GM19023 (cell line): ENCODE measurements around the gene DGKI.

Source experiments
- ATAC-seq: cut with Tn5 transposase; IDR thresholded peaks from one replicate; pipeline ENCODE4 v1.9.1; 2021; ENCODE audit warnings: mild to moderate bottlenecking, moderate library complexity; ENCODE audit not compliant: unreplicated experiment

DGKI gene

DNA sequence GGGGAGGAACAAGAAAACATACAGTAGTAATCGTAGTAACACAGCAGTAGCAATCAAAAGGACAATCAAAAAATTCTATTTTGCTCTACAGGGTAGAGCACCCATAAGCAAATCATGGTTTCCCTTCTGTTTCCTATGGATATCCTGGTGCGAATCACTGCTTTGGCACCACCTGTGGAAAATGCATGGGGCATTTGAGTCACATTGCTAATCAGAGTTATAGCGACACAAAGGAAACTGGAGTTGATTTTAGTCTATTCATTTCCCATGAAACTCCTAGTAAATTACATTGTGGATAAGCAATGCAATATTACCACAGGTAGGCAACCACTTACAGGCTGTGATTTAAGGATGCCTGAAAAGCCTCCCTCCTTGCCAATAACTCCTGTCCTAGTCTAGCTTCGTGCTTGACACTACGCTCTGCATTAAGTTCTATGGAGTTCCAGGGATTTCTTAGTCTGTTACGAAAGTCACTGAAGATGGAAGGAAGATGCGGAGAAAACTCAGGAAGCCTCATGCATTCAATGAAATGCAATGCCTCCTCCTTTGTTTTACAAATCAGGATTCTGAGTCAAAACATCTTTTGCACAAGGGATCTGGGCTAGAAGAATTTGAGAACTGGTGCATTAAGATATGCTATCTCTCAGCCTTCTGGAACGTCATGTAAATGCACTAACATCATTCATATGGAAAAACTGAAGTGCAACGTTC lies 188.4 kb downstream of the DGKI start:
- ATAC-seq: no peak

DNA sequence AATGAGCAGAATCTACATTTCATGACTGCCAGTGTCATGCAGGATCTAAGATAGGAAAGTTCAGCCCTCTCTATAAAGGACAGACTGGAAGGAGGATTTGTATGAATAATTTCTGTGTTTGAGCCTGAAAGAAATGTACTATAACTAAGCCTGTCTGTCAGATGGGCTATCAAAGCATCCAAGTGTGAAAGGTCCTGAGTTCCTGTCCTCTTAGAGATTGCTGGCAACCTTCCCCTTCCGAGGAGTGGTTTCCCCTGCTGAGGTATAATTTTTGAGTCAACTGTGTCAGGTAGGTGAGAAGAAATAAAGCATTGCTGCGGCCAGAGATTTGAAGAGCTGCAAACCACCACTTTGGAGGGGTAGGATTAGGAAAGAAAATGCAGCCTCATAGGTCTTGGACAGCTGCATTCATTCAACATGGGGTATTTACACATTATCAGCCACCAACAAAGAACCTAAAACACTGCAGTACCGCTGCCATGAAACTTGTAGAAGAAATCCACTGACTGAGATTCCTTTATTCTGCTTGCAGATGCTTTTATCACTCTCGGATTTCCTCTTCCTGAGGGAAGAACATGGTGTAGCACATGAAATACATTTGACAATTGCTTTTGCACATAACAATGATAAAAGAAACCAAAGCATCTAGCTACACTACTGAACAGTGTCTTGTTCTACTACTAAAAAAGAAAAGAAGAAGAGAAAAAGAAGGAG lies 189.1 kb downstream of the DGKI start:
- no peak for ATAC-seq

DNA sequence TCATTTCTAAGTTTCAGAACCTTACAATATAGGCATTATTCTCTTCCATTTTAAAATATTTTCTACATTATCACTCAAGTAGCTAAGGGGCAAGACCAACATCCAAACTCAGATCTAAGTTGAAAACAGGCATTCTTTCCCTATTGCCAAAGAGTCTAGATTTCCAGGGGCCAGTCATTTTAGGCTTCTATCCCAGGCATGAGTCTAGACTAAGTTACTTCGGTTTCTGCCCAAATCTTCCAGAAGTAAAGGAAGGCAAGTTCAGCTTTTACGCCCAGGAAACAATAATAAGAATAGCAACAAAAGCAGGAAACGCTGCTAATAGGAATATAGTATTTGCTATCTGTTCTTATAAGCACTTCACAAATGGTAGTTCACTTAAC lies 189.9 kb downstream of the DGKI start:
- no peak for ATAC-seq

DNA sequence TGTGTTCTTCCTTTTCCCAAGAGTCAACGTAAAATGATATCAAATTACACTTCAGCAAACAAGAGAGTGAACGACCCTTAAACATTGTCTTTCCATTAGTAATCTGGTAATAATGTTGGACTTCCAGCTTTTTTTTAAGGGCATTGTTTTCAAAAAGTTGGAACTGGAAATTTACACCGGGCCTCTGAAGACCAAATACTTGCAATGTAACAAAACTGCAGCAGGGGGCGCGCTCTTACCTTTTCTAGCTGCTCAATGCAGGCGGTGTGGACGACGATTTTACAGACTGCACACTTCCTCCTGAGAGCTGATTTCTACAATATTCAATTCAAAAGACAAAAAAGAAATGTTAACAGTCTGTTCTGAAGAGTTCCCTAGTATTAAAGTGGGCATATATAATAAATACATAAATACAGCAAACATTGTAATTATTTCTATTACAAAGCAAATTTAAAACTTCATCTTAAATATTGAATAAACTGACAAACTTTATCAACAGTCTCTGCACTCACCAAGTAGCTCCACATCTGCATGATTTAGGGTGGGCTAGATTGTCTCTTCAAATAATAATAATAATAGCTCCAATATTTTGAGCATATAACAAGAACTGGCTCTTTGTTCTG lies 190.4 kb downstream of the DGKI start:
- ATAC-seq: peak; percentile 79

DNA sequence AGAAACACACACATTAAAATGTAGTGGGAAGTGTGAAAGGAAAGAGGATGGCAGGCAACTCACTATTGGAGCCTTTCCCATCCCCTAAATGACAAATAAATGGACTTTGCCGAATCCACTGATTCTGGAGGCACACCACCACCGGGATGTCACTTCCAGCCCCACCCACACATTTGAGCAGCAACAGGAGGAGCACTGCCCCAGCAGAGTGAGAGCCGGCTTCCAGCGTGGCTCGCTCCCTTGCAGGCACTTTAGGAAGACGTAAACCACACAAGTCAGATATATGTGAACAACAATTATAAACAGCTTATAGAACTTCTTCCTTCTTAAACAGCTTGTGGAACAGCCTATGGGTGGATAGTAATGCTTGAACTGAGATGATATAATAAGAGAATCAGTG lies 191.0 kb downstream of the DGKI start:
- no peak for ATAC-seq

DNA sequence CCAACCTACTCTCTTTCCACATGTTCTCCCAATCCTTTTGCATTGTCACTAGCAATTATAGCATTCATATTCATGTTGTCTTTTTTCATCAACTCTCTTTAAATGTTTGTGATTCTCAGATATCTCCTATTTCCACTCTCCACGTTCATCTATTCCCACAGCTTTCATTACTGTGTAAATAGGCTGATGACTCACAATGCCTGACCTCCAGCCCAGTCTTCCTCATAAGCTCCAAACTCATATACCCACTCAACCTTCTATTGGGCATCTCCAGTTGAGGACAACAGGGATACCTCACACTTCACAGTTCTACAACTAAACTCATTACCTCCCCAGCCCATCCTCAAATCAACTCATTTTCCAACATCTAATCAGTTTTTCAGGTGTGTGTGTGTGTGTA lies 194.1 kb downstream of the DGKI start:
- ATAC-seq: no peak

DNA sequence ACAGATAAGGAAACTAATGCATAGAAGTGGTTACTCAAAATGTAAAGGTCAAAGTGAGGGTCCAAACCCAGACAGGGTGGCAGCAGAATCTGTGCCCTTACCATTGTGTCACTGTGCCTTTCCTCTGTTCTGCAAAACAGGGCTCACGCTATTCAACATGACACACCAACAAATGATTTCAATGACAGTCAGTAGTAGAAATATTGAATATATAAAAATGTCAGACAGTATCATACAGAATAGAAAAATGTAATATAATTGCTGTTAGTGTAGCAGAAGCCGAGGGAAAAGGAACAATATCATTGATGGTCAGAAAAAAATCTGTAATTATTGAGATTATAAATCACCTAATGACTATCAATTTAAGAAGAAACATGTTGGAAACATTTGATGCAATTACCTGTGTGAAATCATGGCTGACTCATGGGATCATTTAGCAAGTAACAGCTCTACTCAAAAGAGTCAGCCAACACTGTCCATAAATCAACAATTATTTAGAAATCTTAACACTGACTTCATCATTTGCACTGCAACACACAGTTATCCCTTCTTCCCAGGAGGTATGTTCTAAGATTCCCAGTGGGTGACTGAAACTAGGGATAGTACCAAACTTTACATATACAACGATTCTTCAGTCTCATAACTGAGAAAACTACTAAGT lies 198.7 kb downstream of the DGKI start:
- no peak for ATAC-seq

DNA sequence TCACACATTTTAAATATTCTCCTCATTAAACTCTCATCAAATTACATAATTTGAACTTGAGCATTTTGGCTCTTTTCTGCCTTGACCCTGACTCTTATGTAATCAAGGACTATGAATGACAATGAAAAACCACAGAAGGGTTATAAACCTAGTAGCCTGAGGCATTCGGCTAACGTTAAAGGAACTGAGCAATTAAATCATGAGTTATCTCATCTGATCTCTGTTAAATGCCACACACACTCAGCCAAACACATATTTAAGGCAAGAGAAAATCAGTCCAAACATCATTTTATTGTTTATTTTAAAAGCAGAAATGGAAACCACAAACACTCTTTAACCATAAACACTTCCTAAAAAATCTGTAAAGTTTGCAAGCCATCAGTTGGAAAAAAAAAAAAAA lies 204.3 kb downstream of the DGKI start:
- no peak for ATAC-seq

DNA sequence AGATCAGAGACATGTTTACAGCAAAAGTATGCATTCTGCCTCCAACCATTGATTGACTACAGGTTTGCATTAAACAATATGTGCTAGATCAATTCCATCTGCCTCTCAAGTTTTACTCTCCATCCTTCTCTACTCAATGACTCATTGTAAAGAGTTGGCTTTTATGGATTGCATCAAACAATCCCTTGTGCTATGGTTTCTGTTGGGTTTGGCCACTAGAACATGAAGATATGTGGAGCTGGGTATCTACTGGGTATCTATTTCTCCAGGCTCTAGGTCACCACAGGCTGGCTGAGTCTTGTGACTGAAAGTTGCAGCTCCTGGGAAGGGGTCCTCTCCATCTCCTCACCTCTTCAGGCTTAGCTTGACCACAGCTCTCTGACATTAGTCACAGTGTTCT lies 204.7 kb downstream of the DGKI start:
- no peak for ATAC-seq

DNA sequence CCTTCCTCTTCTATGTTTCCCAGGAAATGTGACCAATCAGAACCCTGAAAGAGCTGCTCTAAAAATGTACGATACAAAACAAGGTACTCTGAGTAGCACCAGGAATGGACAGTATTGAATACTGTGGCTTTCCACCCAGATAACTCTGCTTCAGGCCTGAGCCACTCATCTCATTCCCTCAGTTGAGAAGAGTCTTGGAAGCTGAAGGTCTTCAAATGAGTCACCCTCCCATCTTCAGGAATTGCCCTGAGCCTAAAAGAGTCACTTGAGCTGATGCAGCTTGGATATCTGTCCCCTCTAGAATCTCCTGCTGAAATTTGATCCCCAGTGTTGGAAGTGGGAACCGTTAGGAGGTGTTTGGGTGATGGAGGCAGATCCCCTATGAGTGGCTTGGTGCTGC lies 210.4 kb downstream of the DGKI start:
- no peak for ATAC-seq

DNA sequence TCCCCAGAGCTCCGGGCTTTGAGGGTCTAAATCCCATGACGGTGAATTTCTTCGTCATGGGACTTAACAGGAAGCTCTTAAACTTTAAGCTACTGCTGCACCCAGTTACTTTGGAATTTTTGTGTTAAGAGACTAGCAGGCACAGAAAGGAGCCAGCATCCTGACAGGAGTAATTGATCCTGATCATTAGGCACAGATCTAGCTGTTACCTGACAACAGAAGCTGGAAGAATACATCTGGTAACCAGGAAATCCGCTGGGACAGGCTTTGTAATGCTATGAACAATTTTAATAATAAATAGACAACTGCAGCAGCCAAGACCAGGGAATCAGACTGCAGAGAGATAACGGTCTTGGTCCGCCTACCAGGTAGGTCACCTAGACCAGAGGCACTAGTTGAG lies 210.9 kb downstream of the DGKI start:
- ATAC-seq: no peak

DNA sequence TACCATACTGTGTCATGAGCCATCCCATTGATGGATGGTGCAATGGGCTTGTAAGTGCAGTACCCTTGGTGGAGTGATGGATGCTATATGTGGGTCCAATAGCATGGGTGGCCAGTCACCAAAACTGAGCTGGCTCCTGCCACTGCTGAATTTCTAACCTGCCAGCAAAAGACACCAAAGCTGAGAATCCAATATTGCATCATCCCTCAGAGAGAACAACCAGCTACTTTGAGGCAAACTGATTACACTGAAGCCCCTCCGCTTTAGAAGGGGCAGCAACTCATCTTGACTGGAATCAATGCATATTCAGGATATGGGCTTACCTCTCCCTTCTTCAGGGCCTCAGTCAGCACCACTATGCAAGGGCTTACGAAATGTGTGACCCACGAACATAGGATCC lies 211.6 kb downstream of the DGKI start:
- no peak for ATAC-seq

DNA sequence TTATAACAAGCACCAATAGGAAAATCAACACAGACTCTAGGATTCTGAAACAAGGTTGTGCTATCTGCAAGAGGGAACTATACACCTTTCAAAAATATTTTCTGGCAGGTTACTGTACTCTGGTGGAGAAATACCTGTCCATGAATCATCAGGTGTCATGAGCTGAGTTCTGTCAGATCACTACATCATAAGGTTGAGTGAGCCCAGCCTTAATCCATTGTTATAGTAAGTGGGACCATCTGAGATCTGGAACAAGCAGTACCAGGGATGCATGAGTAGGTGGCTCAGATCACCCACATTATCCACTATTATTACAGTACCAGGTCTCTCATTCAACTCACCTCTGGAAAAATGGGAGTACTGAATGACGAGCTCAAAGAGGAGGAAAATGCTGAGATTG lies 212.4 kb downstream of the DGKI start:
- ATAC-seq: no peak

DNA sequence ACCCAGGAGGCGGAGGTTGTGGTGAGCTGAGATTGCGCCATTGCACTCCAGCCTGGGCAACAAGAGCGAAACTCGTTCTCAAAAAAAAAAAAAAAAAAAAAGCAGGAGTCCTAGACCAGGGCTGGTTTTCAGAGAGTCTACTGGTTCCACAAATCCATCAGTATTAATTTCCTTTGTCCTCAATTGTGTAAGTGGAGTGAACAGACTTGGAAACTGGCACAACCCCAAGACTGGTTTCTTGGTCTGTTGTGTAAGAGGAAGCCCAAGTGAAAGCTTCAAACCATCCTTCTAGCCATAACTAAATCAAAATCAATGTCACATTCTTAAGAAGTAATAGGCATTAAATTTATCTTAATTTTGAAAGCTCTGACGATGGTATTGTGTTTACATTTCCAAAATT lies 213.6 kb downstream of the DGKI start:
- no peak for ATAC-seq

DNA sequence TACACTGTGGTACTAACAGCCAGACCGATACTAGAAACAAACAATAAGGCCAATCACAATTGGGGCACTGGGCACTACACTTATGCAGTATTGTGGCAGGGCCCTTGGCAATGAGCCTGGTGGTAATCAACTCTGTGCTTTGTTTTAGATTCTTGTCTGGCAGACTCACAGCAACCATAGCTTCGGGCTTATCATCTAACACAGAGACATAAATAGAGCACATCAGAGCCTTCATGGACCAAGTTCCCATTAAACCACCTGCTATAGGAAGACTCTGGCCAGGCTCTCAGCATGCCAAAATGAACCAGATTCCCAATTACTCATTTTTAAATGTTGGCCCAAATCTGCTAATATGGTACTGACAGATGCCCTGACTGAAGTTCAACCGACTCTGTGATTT lies 218.6 kb downstream of the DGKI start:
- no peak for ATAC-seq

DNA sequence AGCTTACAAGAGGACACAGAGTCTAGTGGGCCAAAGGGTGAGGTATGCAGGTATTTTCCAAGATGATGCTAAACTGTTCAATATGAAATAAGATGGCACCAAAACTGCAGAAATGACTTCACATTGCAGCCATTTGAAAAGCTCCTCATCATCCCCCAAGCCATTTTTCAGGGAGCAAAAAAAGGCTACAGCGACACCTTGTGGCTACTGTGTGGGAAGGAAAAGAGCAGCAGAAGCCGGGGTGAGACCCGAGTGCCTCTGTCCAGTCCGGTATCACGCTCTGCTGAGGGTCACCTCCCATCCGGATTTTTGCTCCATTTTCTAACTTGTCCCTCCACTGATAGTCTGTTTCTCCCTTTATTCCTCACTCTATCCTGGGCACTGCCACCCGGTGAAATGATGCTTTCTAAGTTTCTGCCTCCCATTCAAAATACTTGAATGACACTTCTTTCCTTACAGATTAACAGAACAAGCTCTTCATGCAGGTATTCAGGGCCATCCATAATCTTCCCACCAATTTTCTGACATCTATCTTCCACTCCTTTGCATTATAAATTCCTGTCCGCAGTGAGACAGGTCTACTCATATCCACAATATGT lies 220.2 kb downstream of the DGKI start:
- peak; percentile 75 for ATAC-seq

DNA sequence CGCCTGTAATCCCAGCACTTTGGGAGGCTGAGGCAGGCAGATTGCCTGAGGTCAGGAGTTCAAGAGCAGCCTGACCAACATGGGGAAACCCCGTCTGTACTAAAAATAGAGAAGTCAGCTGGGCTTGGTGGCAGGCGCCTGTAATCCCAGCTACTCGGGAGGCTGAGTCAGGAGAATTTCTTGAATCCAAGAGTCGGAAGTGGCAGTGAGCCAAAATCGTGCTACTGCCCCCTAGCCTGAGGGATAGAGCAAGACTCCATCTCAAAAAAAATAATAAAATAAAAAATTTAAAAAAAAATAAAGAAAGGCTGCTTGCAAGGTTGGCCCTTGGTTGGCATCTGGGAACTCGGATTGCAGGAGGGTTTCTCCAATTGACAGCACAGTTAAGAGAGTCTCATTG lies 221.6 kb downstream of the DGKI start:
- no peak for ATAC-seq

DNA sequence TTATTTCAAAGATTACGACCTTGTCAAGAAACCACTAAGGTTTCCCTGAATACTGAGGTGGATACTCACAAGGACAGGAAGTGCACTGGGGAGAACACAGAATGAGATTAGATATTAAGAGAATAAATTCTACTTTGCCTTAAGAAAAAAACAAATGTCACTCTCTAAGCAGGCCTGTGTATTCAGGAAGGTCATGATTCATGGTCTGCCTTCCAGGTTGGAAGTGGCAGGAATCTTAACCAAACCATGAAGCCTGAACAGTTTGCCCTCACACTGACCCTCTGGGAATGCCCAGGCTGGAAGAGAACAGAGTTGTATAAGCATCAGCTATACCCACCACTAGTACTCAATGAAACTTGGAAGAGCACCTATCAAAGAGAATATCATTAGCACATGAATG lies 227.6 kb downstream of the DGKI start:
- no peak for ATAC-seq

DNA sequence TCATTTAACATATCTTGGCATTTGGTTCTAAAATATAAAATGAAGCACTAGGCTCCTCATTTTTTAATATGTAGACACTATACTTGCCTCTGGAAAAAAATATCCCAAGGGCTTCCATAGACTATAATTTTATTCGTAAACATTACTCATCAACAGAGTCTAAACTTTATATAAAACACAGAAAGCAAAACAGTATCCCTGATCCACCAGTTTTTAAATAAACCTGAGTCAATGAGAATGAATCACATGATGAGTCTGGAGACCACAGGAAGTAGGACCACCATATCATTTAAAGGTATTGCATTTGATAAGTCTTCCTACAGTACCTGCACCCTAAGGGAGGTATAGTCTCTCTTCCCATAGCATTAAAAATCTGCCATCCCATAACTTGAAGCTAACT lies 228.0 kb downstream of the DGKI start:
- ATAC-seq: no peak

DNA sequence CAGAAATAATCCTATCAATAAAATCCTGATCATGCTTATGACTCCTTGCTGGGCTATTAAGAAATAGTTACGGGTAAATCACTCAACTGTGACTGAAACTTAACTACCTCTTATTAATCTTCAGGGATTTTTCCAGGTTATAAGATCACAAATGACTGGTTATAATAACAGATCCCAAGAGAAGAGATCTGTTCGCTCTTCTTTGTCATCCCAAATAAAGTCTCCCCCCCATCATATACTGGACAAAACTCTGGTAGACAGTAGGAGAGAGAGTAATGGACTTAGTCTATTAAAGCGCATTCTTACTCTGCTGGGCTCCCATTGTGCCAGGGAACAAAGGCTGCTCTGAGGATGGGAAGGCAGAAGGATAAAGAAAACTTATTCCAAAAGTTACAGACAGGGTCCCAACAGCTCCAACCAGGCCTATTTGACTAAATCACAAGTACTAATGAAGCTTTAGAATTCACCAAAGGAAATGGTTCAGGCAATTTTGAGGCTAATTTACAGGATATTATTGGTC lies 233.7 kb downstream of the DGKI start:
- ATAC-seq: no peak

DNA sequence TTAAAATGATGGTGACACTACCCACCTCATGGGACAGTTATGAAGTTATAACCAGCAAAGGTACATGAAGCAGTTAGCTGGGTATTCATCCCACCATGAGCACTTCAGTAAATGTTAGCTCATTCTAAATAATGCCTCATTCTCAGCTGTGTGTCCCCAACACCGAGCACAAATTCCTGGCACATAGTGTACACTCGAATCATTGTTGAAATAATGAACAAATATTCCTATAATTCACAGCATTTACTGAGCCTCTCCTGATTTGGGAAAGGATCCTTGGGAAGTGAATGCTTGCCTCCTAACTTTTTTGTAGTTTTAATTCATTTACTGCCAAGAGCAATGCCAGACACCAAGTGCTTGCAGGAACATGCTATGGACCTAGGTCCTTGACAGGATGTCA lies 235.2 kb downstream of the DGKI start:
- ATAC-seq: no peak
